K562 (cell line): ENCODE data around the gene SIRT2. TPM values are rescaled to one million over a fixed set of nuclear protein-coding genes. Genes with fewer than 3 reads are reported as not detected.

Source experiments
- ATAC-seq: fragments of 200-7000 bp; cut with Tn5 transposase; 3 replicates; pipeline ENCODE4 v1.9.1; 2020; ENCODE audit warnings: moderate library complexity
- BruUV-seq: library from RNA; stranded (reverse); fragments of 400-500 nt; replicated peaks from 2 replicates; lab custom pipeline; 2021; lab: Mats Ljungman, UMichigan
- CTCF ChIA-PET: fragments of 300-600 bp; formaldehyde crosslinking; extraction: SDS; loops from one replicate; lab custom pipeline; 2021; ENCODE audit warnings: low intra/inter-chr PET ratio; lab: Yijun Ruan, JAX
- POLR2A ChIA-PET: fragments of 300-600, 350-650 bp; sonication (Branson Sonifier 250); formaldehyde crosslinking; extraction: SDS; loops from one replicate; lab custom pipeline; 2021; ENCODE audit warnings: antibody characterized with exemption, inconsistent platforms; lab: Yijun Ruan, JAX
- DNase-seq, 4 experiments: peaks; one replicate each; pipeline versions ENCODE4 v3.0.0 to v3.0.0-alpha.2; 2011 to 2018; ENCODE audit warnings: low spot score in 3 of 4, mixed read lengths in 3 of 4; ENCODE audit errors: extremely low read depth in 1 of 4
- FAIRE-seq: peaks from 2 replicates; lab custom pipeline; 2011; peaks lifted over from hg19 to GRCh38; lab: Jason Lieb, UNC
- H2AFZ ChIP-seq: 2 replicates; pipeline ENCODE4 v1.6.0; 2011; ENCODE audit warnings: low read depth, low read length, control low read depth, inconsistent platforms
- H3K27ac ChIP-seq: fragments of 200-600 bp; 3 replicates; pipeline ENCODE4 v1.8.0; 2011; ENCODE audit warnings: low read depth, mild to moderate bottlenecking, control low read depth, inconsistent platforms, low read length, moderate library complexity, mixed read lengths; ENCODE audit errors: extremely low read depth
- H3K27me3 ChIP-seq, 2 experiments: fragments of 300-600 bp in 1 of 2; 2 replicates in 1 of 2; 3 replicates in 1 of 2; pipeline versions ENCODE4 v1.6.0 to v1.8.0; 2011; ENCODE audit warnings: inconsistent platforms in 2 of 2, low read length in 2 of 2, mild to moderate bottlenecking in 1 of 2, mixed read lengths in 1 of 2, moderate library complexity in 1 of 2; ENCODE audit not compliant: control insufficient read depth in 2 of 2, insufficient read depth in 2 of 2
- H3K36me3 ChIP-seq: fragments of 300-600 bp; 3 replicates; pipeline ENCODE4 v1.8.0; 2011; ENCODE audit warnings: mild to moderate bottlenecking, low read length, inconsistent platforms; ENCODE audit not compliant: control insufficient read depth, insufficient read depth
- H3K4me1 ChIP-seq, 2 experiments: fragments of 200-600 bp in 1 of 2; replicated peaks in 1 of 2; 2 replicates in 1 of 2; 3 replicates in 1 of 2; pipeline versions ENCODE4 v1.5.1 to v1.8.0; 2011; ENCODE audit warnings: inconsistent platforms in 2 of 2, low read length in 2 of 2, mild to moderate bottlenecking in 1 of 2, mixed read lengths in 1 of 2, moderate library complexity in 1 of 2; ENCODE audit not compliant: control insufficient read depth in 2 of 2, insufficient read depth in 2 of 2
- H3K4me2 ChIP-seq: 2 replicates; pipeline ENCODE4 v1.6.1; 2011; ENCODE audit warnings: low read length, control low read depth, inconsistent platforms, mixed read lengths; ENCODE audit not compliant: insufficient read depth
- H3K4me3 ChIP-seq: fragments of 200-600 bp; sonication (generic), shearing (Covaris generic); 2 replicates; pipeline ENCODE4 v1.5.1; 2016; ENCODE audit warnings: control low read depth, inconsistent platforms
- H3K79me2 ChIP-seq: fragments of 200-600 bp; 3 replicates; pipeline ENCODE4 v1.8.0; 2011; ENCODE audit warnings: low read length, inconsistent platforms; ENCODE audit not compliant: control insufficient read depth, insufficient read depth
- H3K9ac ChIP-seq, 2 experiments: 2 replicates each; pipeline versions ENCODE4 v1.6.0 to v1.6.1; 2011; ENCODE audit warnings: low read depth in 2 of 2, low read length in 2 of 2, control low read depth in 1 of 2, inconsistent platforms in 1 of 2, mild to moderate bottlenecking in 1 of 2, mixed read lengths in 1 of 2; ENCODE audit not compliant: insufficient read depth in 1 of 2
- H3K9me1 ChIP-seq: one replicate; pipeline ENCODE4 v1.6.0; 2011; ENCODE audit warnings: inconsistent platforms, mild to moderate bottlenecking, low read length, moderate library complexity; ENCODE audit not compliant: control insufficient read depth, insufficient read depth
- H3K9me3 ChIP-seq: replicated peaks from 2 replicates; pipeline ENCODE4 v1.5.1; 2011; ENCODE audit warnings: low read depth, low read length, inconsistent platforms; ENCODE audit not compliant: control insufficient read depth, insufficient read depth
- H4K20me1 ChIP-seq: replicated peaks from 2 replicates; pipeline ENCODE4 v1.6.1; 2011; ENCODE audit warnings: low read length, inconsistent platforms, mixed read lengths; ENCODE audit not compliant: control insufficient read depth, insufficient read depth
- KAT8 ChIP-seq: fragments of 450-650 bp; IDR thresholded peaks from 2 replicates; pipeline ENCODE4 v1.6.1; 2016; ENCODE audit warnings: low read depth, mild to moderate bottlenecking
- RBM22 ChIP-seq: fragments of 200-400 bp; formaldehyde crosslinking; IDR thresholded peaks from 2 replicates; pipeline ENCODE4 v1.6.1; 2018; ENCODE audit warnings: low read length, low read depth; ENCODE audit not compliant: poor library complexity, severe bottlenecking
- TARDBP ChIP-seq: fragments of 450-650 bp; IDR thresholded peaks from 2 replicates; pipeline ENCODE4 v1.6.1; 2016
- USF2 ChIP-seq: sonication (generic); formaldehyde crosslinking; IDR thresholded peaks from 2 replicates; pipeline ENCODE4 v1.5.0; 2020; ENCODE audit warnings: missing genetic modification reagents
- ZBTB5 ChIP-seq: fragments of 450-650 bp; IDR thresholded peaks from 2 replicates; pipeline ENCODE4 v1.6.1; 2017; ENCODE audit warnings: antibody characterized with exemption
- WGBS: fragments of 100-300 bp; shearing (Covaris generic); methylation state at CpG from one replicate; pipeline ENCODE4 v1.1.6; 2016; ENCODE audit warnings: low coverage, mixed read lengths; ENCODE audit not compliant: insufficient coverage; ENCODE audit errors: missing lambda C conversion rate; 5-methylcytosine and 5-hydroxymethylcytosine counted together
- in situ Hi-C: fragments of 300-500 bp; cut with MboI; formaldehyde crosslinking; loops from 4 replicates; pipeline ENCODE4 v1.15.0; 2018; ENCODE audit warnings: inconsistent platforms, mixed read lengths
- intact Hi-C: fragments of 100-400 bp; cut with micrococcal nuclease; formaldehyde crosslinking; loops from 2 replicates; pipeline ENCODE4 v1.14.2; 2022
- polyA plus RNA-seq, 8 experiments: library from polyadenylated mRNA; depleted of rRNA in 4 of 8; stranded (reverse) in 5 of 8; unstranded in 3 of 8; fragments of >200 nt; fragmentation: Nextera tagmentation in 2 of 8; fragmentation: Illumina TruSeq in 1 of 8; extraction: Ambion mirVana in 2 of 8; extraction: Trizol in 1 of 8; gene quantifications; 2 replicates each; pipeline versions ENCODE4 v1.2.1 to v1.2.3, GENCODE V29; 2011 to 2014; ENCODE audit warnings: inconsistent platforms in 1 of 8, missing spikeins in 1 of 8
- total RNA-seq, 7 experiments: library from RNA; depleted of rRNA in 6 of 7; stranded (reverse); fragments of >200 nt in 6 of 7; fragmentation: Illumina TruSeq in 2 of 7; extraction: Trizol in 2 of 7; gene quantifications; 2 replicates each; pipeline versions ENCODE4 v1.2.1 to v1.2.3, GENCODE V29; 2011 to 2021; ENCODE audit warnings: low replicate concordance in 1 of 7
- TF ChIP-seq, protein P1 (sequence below): fragments of 250-450 bp; sonication (Bioruptor Pico); IDR thresholded peaks from 2 replicates; pipeline ENCODE4 v1.5.0; 2021
- TF ChIP-seq, protein P2 (sequence below): fragments of 450-650 bp; formaldehyde crosslinking; conservative IDR thresholded peaks from 2 replicates; pipeline ENCODE4 v1.4.0; 2022; ENCODE audit warnings: mild to moderate bottlenecking, missing genetic modification characterization

Gene SIRT2
- total and polyA plus RNA-seq, 9 of the 15 experiments (the other 6 are each of a cell fraction or from before 2014, with no cell fraction given) = 2.3 to 35.2 (median 22.9) TPM

DNA sequence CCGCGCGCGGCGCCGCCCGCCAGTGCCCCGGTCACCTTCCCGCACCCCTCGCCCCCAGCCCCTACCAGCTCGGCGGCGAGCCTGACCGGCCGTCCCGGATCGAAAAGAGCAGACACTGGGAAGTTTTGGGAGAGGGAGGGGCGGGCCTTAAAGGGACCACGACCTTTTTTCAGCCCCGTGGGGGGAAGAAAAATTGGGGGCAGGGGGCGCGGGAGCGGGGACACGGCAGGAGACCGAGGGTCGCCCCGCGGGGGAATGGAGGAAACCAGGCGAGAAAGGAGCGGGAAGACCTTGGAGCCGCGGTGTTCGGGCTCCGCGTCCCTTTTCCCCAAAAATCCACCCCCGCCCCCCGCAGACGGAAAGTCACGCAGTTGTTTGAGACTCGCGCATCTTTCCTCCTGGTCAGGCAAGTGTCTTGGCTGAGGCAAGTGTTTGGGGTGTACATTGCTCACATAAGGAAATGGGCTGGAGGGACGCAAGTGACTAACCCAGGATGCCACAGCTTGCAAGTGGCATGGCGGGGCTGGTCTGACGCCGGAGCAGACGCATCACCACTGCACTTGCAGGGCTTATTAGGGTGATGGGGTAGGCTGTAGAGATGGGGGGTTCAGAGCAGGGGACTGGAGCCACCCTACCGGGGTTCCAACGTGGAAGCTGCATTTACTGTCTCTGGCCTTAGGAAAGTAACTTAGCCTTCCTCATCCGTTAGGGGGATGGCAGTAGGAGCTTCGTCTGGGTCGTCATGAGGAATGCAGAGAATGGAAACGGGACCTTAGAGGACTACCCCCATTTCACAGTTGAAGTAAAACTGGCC, 47.0 kb downstream of the SIRT2 start:
- TSS peak; percentile 74 for BruUV-seq
- ChIA-PET CTCF (no interaction called here), POLR2A (interaction anchor here (0.6 to 6.0 kb wide), 10 partner anchors 8 to 48 kb away, joined by 3 to 58 read pairs (median 4); partner anchors contain the start of genes ECH1 and NFKBIB)
- peak overlapping the region; percentile 93 to 97 for H3K9ac ChIP-seq
- H3K4me2 ChIP-seq = peak overlapping the region; percentile 99
- peaks cover 16% of the 10 kb centered on the region for H3K36me3 ChIP-seq
- H3K4me1 ChIP-seq = peaks cover 15 to 51% of the 10 kb centered on the region in 2 experiments; a peak in 4 of 5 replicates
- peak overlapping the region; percentile 80 for H3K4me3 ChIP-seq
- peaks cover 5% of the 10 kb centered on the region for H4K20me1 ChIP-seq
- intact Hi-C loops (no loop called here), in situ Hi-C loops (no loop called here)
- DNase-seq = peak in 3 of 4 experiments; percentile 34 to 67 (median 49)
- ATAC-seq = no peak
- no peaks in the 10 kb centered on the region for H3K9me1 ChIP-seq
- 2% methylated on average over 28 of the region's 52 CpGs for WGBS
- no peaks in the 10 kb centered on the region for H3K27me3 ChIP-seq
- H3K9me3 ChIP-seq = no peaks in the 10 kb centered on the region
- peak overlapping the region; percentile 95 for H2AFZ ChIP-seq
- peak overlapping the region; percentile 96 for H3K27ac ChIP-seq
- no peak for FAIRE-seq
- peaks cover 33% of the 10 kb centered on the region for H3K79me2 ChIP-seq
- TF ChIP-seq, protein P1, sequence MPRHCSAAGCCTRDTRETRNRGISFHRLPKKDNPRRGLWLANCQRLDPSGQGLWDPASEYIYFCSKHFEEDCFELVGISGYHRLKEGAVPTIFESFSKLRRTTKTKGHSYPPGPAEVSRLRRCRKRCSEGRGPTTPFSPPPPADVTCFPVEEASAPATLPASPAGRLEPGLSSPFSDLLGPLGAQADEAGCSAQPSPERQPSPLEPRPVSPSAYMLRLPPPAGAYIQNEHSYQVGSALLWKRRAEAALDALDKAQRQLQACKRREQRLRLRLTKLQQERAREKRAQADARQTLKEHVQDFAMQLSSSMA = no peak
- TF ChIP-seq, protein P2, sequence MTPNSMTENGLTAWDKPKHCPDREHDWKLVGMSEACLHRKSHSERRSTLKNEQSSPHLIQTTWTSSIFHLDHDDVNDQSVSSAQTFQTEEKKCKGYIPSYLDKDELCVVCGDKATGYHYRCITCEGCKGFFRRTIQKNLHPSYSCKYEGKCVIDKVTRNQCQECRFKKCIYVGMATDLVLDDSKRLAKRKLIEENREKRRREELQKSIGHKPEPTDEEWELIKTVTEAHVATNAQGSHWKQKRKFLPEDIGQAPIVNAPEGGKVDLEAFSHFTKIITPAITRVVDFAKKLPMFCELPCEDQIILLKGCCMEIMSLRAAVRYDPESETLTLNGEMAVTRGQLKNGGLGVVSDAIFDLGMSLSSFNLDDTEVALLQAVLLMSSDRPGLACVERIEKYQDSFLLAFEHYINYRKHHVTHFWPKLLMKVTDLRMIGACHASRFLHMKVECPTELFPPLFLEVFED (CRISPR knock-in tag) = no peak
- TF ChIP-seq USF2 (CRISPR knock-in tag) (no peak), TARDBP (no peak), RBM22 (no peak), ZBTB5 (no peak), KAT8 (no peak)
